ENCODE measurements around the gene CD79B. TPM values are rescaled to one million over a fixed set of nuclear protein-coding genes. Genes with fewer than 3 reads are reported as not detected.
"Not testable (repeated sequence)": the region's sequence is repeated elsewhere in the genome, so short reads cannot be mapped to it uniquely, and the experiment has no call there.

Gene CD79B
- polyA plus RNA-seq, 1 donor from 2014 or later = not detected

- H3K9me3 ChIP-seq (ENCODE audit: low read length); H3K9me2 ChIP-seq (ENCODE audit: insufficient read depth, low read length); H2AFZ ChIP-seq (ENCODE audit: low read depth, low read length); H3K79me2 ChIP-seq (replicated peaks; ENCODE audit: insufficient read depth, low read length); H3F3A ChIP-seq (ENCODE audit: insufficient read depth, low read length, poor library complexity, severe bottlenecking); H3K9ac ChIP-seq (ENCODE audit: low read length); H4K20me1 ChIP-seq (ENCODE audit: insufficient read depth); H3K36me3 ChIP-seq (ENCODE audit: insufficient read depth, low read length); H3K4me3 ChIP-seq (ENCODE audit: low read length); H3K4me2 ChIP-seq (ENCODE audit: low read length); H3K27me3 ChIP-seq (ENCODE audit: insufficient read depth, low read depth, low read length); H3K27ac ChIP-seq (ENCODE audit: low read length): not testable (repeated sequence)
These were observed 24.9 kb downstream of the CD79B start for GRCh38 chr17:63907161-63907778.

GRCh38 chr17:63904796-63905195 lies 27.3 kb downstream of the CD79B start:
- not testable (repeated sequence) for H4K20me1 ChIP-seq (ENCODE audit: insufficient read depth); H3K36me3 ChIP-seq (ENCODE audit: insufficient read depth, low read length); H3F3A ChIP-seq (ENCODE audit: insufficient read depth, low read length, poor library complexity, severe bottlenecking); H3K79me2 ChIP-seq (replicated peaks; ENCODE audit: insufficient read depth, low read length); H3K27me3 ChIP-seq (ENCODE audit: insufficient read depth, low read depth, low read length); H3K9me3 ChIP-seq (ENCODE audit: low read length); H2AFZ ChIP-seq (ENCODE audit: low read depth, low read length); H3K27ac ChIP-seq (ENCODE audit: low read length); H3K4me2 ChIP-seq (ENCODE audit: low read length); H3K4me3 ChIP-seq (ENCODE audit: low read length); H3K9ac ChIP-seq (ENCODE audit: low read length); H3K9me2 ChIP-seq (ENCODE audit: insufficient read depth, low read length)

DNA sequence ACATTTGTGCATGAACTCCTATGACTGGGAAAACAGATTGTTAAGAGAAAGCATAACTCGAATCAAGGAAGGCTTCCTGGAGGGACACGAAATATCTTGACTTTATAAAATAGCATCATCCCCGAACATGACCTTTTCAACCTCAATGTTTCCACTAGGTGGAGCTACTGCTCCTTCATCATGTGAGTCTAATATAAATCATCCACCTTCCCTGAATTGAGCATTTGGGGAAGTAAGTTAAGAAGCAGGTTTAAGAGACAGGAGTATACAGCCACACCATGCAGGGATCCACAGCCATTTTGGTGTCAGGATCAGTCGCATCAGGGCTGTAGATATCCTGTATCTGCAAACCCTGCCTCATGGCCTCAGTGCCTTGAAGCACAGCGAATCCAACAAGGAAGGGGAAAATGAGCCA lies 28.3 kb downstream of the CD79B start:
- not testable (repeated sequence) for H4K20me1 ChIP-seq (ENCODE audit: insufficient read depth); H3K9ac ChIP-seq (ENCODE audit: low read length); H3K9me3 ChIP-seq (ENCODE audit: low read length); H3K9me2 ChIP-seq (ENCODE audit: insufficient read depth, low read length); H2AFZ ChIP-seq (ENCODE audit: low read depth, low read length); H3F3A ChIP-seq (ENCODE audit: insufficient read depth, low read length, poor library complexity, severe bottlenecking); H3K27me3 ChIP-seq (ENCODE audit: insufficient read depth, low read depth, low read length); H3K4me2 ChIP-seq (ENCODE audit: low read length); H3K27ac ChIP-seq (ENCODE audit: low read length); H3K4me3 ChIP-seq (ENCODE audit: low read length); H3K36me3 ChIP-seq (ENCODE audit: insufficient read depth, low read length); H3K79me2 ChIP-seq (replicated peaks; ENCODE audit: insufficient read depth, low read length)

- not testable (repeated sequence) for H3K79me2 ChIP-seq (replicated peaks; ENCODE audit: insufficient read depth, low read length); H4K20me1 ChIP-seq (ENCODE audit: insufficient read depth); H2AFZ ChIP-seq (ENCODE audit: low read depth, low read length); H3K4me3 ChIP-seq (ENCODE audit: low read length); H3K27ac ChIP-seq (ENCODE audit: low read length); H3K9me2 ChIP-seq (ENCODE audit: insufficient read depth, low read length); H3F3A ChIP-seq (ENCODE audit: insufficient read depth, low read length, poor library complexity, severe bottlenecking); H3K9ac ChIP-seq (ENCODE audit: low read length); H3K36me3 ChIP-seq (ENCODE audit: insufficient read depth, low read length); H3K4me2 ChIP-seq (ENCODE audit: low read length); H3K9me3 ChIP-seq (ENCODE audit: low read length); H3K27me3 ChIP-seq (ENCODE audit: insufficient read depth, low read depth, low read length)
These were observed 30.2 kb downstream of the CD79B start for GRCh38 chr17:63901971-63902370.

DNA sequence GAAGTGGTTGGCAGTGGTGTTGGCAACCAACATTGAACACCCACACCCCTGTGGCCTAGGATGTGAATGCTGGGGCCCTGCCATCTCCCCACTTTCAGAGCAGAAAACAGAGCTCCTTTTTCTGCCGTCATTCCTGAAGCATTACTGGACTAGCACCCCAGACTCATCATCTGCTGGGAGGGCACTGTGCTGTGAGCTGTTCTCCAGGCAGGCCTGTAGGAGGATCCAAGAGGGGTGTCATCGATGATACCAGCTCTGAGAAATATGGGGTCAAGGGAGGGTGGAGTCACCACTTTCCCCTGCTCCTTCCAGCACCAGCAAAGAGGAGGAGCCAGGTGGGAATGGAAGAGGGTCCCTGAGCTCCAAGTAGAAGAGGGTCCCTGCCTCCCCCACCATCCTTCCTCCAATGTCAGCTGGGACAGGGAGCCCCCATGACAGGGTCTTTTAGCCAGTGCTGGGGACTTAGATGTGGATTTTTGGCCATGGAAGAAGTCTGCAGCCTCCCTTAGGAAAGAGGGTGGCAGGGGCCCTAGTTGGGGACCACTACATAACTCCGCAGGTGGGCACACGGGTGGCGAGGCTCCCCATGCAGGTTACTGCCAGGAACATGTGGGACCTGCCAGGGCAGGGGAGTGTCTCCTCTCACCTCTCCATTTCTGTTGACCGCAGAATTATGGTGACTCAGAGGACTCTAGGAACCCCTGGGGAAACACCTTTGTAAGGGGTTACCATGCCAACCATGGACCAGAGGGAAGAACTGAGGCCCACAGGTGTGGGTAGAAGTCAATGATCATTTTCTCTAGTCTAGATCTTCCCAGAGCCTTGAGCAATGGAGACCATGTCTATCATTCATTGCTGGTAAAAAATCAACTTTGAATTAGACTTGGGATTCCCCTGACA lies 33.0 kb downstream of the CD79B start:
- not testable (repeated sequence) for H3K27me3 ChIP-seq (ENCODE audit: insufficient read depth, low read depth, low read length); H3F3A ChIP-seq (ENCODE audit: insufficient read depth, low read length, poor library complexity, severe bottlenecking); H2AFZ ChIP-seq (ENCODE audit: low read depth, low read length); H3K4me3 ChIP-seq (ENCODE audit: low read length); H3K4me2 ChIP-seq (ENCODE audit: low read length); H3K79me2 ChIP-seq (replicated peaks; ENCODE audit: insufficient read depth, low read length); H3K9ac ChIP-seq (ENCODE audit: low read length); H4K20me1 ChIP-seq (ENCODE audit: insufficient read depth); H3K27ac ChIP-seq (ENCODE audit: low read length); H3K9me2 ChIP-seq (ENCODE audit: insufficient read depth, low read length); H3K36me3 ChIP-seq (ENCODE audit: insufficient read depth, low read length); H3K9me3 ChIP-seq (ENCODE audit: low read length)

GRCh38 chr17:63896524-63897354 lies 35.4 kb downstream of the CD79B start, which contains the start of gene CSH1:
TSS of gene CSH1 (minus strand) at chr17:63896574. CDS start at chr17:63896511, 63 bp downstream.
- not testable (repeated sequence) for H3K9me2 ChIP-seq (ENCODE audit: insufficient read depth, low read length); H3F3A ChIP-seq (ENCODE audit: insufficient read depth, low read length, poor library complexity, severe bottlenecking); H3K79me2 ChIP-seq (replicated peaks; ENCODE audit: insufficient read depth, low read length); H3K4me3 ChIP-seq (ENCODE audit: low read length); H3K9me3 ChIP-seq (ENCODE audit: low read length); H2AFZ ChIP-seq (ENCODE audit: low read depth, low read length); H4K20me1 ChIP-seq (ENCODE audit: insufficient read depth); H3K9ac ChIP-seq (ENCODE audit: low read length); H3K27ac ChIP-seq (ENCODE audit: low read length); H3K4me2 ChIP-seq (ENCODE audit: low read length); H3K36me3 ChIP-seq (ENCODE audit: insufficient read depth, low read length); H3K27me3 ChIP-seq (ENCODE audit: insufficient read depth, low read depth, low read length)

GRCh38 chr17:63894821-63895220 lies 37.3 kb downstream of the CD79B start:
- H3K4me2 ChIP-seq (ENCODE audit: low read length); H3K4me3 ChIP-seq (ENCODE audit: low read length); H4K20me1 ChIP-seq (ENCODE audit: insufficient read depth); H3K9me3 ChIP-seq (ENCODE audit: low read length); H3K79me2 ChIP-seq (replicated peaks; ENCODE audit: insufficient read depth, low read length); H3K9ac ChIP-seq (ENCODE audit: low read length); H3K9me2 ChIP-seq (ENCODE audit: insufficient read depth, low read length); H3K36me3 ChIP-seq (ENCODE audit: insufficient read depth, low read length); H3F3A ChIP-seq (ENCODE audit: insufficient read depth, low read length, poor library complexity, severe bottlenecking); H2AFZ ChIP-seq (ENCODE audit: low read depth, low read length); H3K27ac ChIP-seq (ENCODE audit: low read length); H3K27me3 ChIP-seq (ENCODE audit: insufficient read depth, low read depth, low read length): not testable (repeated sequence)

All from neural cell (in vitro differentiated cells).